Dedifferentiated amniotic fluid mesenchymal stem cell (primary cell): ENCODE data around the gene COL25A1.

Experiments used
- DNase-seq: peaks from one replicate; pipeline ENCODE4 v3.0.0-alpha.2; 2016; ENCODE audit errors: extremely low spot score

The COL25A1 gene

DNA sequence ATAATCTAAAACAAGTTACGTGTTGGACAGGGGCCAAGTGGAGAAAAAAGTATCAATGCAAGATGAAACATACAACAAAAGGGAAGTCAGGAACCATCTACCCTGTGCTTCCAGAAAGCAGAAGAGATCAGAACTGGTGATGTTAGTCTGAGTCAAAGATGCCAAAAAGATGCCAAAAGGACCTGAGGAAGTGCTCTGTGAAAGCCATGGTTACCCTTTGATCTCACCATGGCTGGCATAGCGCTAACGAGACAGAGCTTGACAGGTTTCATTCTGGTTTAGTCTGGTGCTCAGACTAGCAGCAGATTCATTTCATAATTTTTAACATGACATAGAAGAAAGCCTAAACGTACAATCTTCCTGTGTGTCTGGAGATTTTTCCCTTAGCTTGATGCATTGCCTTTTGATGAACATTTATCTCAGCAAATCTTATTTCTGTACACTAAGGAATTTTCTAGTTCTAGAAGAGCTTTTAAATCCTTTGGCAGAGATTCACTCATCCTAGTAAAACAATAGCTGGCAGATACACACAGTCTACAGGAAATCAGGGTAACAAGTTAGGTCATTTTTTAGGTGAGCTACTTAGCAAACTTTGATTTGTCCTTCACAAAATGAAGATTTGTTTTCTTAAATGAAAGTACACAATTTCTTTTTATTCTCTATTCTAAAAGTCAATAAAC, 87.7 kb downstream of the COL25A1 start:
- DNase-seq, result peak; percentile 15

DNA sequence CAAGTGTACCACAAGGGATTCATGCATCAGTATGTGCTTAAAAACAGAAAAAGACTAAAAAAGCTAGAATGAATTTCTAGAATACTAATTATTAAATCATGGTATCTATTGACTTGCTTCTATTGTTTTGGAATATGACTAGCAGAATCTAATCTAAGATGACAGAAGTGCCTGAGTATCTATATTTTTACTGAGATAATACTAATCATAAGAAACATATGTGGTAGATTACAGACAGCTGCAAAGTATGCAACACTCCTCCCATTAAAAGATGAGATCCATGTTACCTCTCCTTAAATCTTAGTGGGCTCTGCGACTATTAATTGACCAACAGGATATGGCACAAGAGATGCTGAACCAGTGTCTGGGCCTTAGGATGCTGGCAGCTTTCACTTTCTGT, 89.4 kb downstream of the COL25A1 start:
- DNase-seq, result no peak

DNA sequence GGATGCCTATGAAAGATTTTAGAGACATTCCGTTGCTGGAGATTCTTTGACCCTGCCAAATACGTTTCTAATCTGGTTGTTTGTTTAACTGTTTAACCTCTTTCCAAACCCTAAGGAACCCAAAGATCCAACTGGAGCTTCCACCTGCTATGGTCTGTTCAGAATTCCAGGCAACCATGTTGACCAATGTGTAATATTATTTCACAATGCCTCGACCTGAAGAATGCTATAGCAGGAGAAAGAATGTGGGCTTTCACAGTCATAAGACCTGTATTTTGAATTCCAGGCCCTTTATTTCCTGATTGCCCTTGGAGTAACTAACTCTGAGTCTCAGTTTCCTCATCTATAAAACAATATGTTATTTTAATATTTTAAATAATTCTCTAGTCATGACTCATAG, 90.8 kb downstream of the COL25A1 start:
- no peak for DNase-seq

DNA sequence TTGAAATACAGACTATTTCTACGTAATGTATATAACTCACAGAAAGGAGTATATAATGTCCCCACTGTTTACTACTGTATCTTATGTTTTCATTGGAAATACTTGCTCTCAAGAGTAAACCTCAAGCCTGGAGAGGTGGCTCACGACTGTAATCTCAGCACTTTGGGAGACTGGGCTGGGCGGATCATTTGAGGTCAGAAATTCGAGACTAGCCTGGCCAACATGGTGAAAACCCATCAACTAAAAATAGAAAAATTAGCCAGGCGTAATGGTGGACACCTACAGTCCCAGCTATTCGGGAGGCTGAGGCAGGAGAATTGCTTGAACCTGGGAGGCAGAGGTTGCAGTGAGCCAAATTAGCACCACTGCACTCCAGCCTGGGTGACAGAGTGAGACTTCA, 92.8 kb downstream of the COL25A1 start:
- no peak for DNase-seq

DNA sequence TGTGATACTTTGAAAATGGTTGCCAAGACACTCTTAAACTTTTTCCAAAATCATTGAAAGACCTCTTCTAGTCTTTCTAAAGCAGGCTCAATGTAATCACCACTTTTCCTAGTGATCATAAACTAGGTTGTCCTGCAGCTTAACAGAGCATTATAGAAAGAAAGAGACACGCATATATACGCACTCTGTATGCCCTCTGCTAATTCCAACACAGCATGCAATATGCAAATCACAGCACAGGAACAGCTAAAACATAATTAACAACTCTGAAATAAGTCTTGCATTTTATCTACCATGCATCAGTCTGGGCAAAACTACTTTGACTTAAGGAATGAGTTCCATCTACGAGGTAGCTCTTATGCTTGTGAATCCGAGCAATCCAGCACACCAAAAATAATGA, 94.6 kb downstream of the COL25A1 start:
- no peak for DNase-seq

DNA sequence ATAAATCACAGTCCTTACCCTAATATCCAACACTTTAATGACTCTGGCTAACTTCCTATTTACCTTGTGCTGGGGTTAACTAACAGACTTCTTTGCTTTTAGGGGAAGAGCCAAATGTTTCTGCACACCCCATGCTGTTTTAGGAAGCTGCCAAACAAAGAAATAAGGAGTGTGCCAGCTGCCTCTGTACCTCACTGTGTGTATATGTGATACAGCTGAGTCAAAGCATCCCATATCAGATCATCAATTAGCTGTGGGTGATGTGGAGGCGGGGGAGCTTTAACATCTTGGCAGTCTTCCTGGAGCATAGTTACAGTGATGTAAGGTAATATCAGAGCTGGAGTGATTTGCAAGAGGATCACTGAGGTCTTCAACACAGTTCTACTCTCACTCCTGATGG, 95.4 kb downstream of the COL25A1 start:
- peak; percentile 32 for DNase-seq

DNA sequence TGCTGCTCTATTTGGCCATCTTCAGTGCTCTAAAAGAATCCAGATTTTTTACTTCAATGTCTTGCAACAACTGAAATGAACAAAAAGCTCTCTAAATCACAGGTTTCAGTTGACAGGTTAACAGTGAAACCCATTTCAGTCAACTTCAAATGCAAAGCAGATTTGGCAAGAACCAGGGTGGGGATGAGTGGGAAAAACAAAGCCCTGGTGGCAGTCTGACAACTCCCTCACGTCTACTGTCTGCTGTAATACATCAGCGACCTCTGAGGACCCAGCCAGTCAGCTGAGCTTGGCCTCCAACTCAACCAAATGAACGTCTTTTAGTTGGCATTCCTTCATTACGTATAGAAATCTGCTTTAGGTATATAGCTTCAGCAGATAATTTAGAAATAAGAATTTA, 95.8 kb downstream of the COL25A1 start:
- DNase-seq, result no peak

DNA sequence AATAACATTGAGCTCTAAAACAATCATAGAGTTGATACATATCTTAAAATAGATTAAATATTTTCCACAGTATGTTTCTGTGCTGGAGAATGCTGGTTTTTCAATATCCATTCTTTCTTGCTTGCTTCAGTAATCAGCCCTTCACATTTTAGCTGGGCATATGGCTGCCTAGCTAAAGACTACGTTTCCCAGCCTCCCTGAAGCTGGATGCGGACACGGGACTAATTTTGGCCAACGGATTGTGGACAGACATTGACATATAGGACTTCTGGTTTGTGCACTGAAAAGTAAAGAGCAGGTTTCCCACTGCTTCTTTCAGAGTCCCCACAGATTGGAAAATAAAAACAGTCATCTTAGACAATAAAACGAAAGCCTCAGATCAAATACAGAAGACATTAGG, 97.3 kb downstream of the COL25A1 start:
- DNase-seq, result no peak

DNA sequence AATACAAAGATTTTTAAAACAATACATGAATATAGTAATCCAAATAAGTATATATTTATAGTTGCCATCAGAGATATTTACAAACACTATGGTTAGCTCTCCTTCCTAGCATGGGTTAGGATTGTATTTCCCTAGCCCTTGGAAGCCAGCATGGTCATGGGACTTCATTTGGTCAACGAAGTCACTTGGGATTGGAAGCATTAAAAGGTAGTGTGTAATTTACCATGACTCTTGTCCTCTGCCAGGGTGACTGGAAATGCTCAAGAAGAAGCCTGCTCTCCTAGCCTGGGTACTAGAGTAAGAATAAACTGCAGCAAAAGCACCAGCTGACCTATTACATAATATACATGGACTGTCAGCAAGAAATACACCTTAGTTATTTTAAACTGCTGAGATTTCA, 102.9 kb downstream of the COL25A1 start:
- no peak for DNase-seq

DNA sequence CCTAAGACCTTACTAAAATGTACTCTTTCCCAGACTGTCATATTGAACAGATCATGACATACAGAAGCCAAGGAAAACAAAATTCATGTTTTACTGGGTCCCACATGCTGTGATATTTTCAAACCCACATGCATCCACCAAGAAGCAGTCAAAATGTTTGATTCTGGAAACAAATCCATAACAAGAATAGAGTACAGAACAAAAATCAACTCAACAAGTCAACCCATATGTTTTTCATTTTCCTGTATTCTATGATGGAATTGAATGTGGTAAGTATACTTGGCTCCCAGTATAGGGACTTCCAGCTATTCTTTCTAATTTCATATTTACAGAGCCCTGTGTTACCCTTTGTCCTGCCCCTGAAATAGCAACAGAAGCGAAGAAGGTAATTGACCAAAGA, 106.8 kb downstream of the COL25A1 start:
- DNase-seq, result no peak

DNA sequence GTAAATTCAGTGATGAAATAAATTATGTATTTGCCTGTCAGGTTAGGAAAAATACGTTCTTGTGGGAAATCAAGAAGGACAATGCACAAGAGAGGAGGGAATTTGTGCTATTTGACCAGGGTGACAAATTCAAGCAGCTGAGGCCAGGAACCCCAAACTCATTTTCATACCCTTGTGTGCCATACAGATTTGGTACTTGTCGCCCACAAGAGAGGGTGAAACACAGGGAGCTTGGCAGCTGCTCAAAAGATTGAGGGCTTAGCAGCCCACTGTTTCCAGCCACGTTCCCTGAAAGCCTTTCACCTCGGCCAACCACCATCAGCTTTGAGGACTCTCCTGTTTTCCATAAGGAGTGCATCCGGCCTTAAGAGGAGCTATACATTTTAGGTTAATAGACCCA, 111.2 kb downstream of the COL25A1 start:
- no peak for DNase-seq

DNA sequence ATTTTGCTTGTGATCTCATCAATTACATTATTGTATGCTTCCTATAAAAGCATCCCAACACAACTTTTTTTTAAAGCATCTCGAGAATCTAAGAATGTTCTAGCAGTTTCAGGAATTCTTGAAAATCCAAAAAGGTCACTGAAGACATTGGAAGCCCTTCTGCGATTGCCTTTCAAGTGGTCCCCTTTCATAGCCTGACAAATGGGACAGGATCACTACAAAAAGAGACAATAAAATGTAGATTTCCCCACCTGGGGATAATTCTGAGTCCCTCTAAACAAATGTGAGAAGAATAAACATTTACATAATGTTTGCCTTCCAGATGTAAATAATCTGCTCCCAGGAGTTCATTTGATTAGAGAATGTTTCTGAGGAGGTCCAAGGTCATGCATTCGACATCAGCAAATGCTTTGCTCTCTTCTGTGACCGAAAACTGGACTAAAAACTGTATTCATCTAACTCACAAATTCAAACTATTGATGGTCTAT, 116.0 kb downstream of the COL25A1 start:
- no peak for DNase-seq

DNA sequence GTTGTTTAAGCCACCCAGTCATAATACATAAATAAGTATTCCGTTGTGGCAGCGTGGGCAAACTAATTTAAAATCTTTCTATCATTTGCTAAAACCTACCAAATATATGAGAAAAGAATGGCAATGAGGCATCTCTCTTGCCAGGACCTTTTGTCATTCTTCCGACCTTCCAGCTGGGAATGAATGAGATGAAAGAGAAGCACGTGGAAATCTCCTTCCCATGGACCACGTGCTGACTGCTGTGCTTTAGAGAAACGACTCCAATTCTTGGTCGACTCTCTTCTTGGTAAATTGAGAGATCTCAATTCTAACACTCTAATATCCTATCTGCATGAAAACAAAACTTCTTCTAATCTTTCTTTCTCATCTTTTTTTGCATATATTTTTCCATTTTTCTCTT, 116.5 kb downstream of the COL25A1 start:
- DNase-seq, result no peak

DNA sequence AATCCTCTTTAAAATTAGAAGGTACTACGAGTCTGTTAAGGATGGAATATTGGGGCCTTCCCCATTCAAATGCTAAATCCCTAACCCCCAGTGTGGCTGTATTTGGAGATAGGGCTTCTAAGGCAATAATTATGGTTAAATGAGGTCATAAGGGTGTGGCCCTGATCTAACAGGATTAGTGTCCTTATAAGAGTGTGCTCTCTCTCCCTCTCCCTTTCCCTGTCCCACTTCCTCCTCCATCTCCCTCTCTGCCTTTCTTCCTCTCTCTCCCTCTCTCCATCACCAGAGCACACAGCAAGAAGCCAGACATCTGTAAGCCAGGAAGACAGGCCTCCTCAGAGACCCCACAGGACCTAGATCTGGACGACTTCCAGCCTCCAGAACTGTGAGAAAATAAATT, 116.9 kb downstream of the COL25A1 start:
- DNase-seq, result no peak

DNA sequence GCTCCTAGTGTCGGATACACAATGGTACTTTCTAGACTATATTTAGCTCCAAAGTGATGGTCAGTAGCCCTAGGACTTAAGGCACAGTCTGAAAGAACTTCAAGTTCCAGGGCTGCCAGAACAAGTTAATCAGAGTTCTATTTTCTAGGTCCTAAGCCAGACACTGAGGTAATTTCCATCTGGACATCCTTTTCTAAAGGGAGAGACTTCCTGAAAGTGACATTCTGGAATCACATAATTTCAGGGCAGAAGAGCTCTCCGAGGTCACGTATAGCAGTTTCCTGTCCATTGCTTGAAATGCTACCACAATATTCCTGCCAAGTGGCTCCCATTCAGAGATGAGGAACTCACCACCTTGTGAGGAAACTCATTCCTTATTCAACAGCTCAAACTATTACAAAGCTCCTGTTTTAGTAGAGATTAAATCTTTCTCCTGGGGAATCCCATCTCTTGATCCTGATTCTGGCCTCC, 117.9 kb downstream of the COL25A1 start:
- no peak for DNase-seq

DNA sequence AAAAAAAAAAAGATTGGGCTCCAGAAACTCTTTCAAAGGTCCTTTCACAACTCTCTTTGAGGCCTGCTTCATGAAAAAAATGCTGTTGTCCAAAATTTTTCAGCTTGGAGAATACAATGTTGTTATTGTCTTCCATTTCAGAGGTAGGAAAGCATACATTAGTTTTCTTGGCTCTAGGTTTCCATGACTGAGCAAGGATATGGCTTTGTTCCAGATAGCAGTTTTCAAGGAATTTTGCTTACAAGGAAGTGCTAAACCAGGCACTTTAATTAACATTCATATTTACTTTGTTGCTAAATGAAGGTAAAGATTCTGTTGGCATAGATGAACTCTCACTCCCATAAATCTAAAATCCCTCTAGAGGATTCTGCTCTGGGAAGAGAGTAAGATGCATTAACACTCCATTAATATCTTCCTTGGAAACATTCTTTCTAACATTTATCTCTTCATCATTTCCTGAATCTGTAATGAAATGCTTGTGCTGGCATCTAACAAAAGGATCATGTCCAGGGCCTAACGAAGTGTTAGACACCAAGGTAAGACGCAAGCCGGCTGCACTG, 118.4 kb downstream of the COL25A1 start:
- no peak for DNase-seq

DNA sequence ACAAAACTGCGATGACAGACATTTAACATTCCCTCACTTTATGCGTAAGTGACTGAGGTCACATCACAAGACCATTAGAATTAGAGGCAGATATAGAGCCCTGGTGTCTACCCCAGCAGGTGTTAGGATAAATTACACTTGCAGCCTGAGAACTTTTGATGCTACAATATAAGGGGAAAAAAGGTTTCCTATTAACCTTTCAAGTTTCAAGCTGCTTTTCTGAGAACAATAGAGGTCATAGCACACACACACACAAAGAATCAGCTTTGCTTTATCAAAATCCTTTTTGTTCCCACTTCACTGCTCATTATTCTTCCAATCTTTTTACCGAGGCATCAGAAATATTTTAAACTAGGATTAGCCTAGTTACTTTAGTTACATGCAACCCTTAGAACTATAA, 119.8 kb downstream of the COL25A1 start:
- no peak for DNase-seq

DNA sequence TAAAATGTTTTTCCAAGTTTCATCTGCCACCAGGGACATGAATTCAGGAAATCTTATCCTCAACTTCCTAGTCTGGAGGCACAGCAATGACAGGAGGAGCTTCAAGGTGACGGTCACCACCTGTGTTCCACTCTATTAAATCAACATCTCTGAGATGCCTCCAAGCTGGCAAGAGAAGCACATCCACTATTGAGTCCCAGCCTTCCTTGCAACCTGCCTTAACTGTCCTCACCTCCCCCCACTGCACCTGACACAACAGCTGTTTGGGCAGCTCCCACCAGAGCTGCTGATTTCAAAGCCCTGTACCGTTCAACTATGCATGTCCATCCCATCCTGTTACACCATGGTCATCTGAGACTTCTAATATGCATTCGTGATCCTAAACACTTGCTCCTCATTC, 123.4 kb downstream of the COL25A1 start:
- no peak for DNase-seq

DNA sequence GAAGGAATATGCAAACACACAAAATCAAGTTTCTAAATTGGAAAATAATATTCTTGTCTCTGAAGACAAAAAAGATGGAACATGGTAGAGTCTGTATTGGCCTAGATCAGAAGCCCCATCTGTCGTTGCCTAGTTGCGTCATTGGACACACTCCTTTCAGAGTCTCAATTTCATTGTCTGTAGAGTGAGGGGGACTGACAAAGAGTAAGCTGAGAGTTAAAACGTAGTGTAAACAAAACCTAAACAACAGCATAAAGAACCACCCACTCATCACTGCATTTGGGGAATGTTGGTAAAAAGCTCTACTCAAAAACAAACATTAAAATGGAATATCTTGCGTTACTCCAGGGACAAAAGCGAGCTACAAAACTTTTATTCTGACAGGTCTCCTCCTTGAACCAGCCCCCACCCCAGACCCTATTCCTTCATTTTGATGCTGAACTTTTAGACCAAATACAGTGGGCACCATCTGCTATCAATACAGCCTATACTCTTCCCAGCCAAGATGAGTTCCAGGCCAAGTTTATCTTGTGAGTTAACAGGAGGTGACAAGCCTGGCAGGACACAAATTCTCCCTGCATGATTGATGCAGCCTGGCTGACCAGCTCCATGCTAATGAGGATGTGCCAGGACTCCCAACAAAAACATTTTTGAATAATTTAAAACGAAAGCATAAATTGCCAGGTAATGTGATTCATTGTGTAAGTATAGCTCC, 125.2 kb downstream of the COL25A1 start:
- no peak for DNase-seq

DNA sequence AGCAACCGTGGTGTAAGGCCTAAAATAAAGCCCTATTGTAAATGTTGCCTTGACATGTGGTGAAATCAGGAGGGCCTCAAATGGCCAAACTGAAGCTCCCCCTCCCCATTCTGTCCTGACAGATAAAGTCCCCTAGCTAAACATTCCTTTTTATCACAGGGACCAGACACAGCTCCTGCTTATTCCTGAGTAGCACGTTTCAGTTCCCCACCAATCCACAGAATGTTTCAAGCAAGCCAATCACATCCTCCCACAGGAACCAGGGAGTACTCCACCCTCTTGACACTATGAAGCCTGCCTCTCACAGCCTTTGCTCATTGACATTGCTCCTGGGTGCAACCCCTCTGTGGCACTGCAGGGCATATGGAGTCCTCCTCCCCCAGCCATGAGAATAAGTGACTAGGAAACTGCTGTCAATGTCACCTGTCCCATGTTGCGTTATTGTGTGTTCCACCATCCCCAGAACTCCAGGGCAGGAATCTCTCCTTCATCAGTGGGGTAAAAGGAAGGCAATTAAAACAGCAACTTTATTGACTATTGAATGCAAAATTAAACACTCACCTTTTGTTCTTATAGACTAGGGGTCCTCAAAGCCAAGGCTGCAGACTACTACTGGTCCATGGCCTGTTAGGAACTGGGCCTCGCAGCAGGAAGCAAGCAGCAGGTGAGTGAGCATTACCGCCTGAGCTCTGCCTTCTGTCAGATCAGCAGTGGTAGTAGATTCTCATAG, 128.1 kb downstream of the COL25A1 start:
- no peak for DNase-seq

DNA sequence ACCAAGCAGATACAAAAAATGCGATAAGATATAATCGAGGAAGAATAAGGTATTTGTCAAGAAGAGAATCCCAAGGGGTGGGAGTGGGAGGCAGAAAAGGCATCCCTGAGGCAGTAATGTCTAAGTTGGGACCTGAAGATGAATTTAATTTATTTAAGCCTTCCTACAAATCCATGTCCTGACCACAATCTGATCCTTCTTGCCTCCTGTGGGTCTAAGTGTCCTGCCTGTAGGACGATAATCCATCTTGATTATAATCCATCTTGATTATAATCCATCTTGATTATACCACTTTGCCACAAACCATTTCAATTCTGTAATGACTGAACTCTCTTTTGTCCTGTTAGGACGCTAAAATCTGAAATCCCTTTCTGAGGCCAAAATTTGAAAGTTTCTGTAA, 130.2 kb downstream of the COL25A1 start:
- no peak for DNase-seq

DNA sequence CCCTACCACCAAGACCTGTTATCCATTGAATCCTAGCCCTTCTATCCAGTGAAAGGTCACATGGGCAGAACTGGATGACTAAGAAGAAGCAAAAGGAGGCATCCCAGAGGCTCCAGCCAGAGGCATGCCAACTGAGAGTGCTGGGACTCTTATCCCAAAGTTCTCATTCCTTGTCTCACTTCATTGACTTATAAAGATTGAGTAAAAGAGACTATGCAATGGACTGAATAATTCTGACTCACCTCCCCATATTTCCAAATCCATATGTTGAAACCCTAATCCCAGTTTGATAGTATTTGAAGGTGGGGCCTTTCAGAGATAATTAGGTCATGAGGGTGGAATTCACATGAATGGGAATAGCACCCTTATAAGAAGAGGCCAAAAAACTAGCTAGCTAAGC, 131.4 kb downstream of the COL25A1 start:
- DNase-seq, result no peak

DNA sequence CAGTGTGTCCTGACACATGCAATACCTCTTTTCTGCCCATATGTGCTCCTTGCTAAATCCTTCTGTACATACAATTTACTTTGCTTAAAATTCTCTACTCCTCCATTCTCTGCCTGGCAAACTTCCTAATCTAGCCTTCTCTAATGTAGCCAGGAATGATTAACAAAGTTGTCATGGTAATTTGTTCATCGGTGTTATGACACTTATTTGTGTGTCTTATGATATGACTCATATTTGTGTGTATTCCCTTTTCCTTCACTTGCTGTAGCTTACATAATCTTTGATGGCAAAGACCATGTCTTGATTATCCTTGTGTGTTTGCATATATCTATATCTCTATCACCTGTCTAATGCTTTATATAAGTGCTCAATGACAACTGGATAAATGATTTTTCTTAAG, 133.3 kb downstream of the COL25A1 start:
- DNase-seq, result no peak
